Measurements from ENCODE around the gene KRTAP10-10.

DNA sequence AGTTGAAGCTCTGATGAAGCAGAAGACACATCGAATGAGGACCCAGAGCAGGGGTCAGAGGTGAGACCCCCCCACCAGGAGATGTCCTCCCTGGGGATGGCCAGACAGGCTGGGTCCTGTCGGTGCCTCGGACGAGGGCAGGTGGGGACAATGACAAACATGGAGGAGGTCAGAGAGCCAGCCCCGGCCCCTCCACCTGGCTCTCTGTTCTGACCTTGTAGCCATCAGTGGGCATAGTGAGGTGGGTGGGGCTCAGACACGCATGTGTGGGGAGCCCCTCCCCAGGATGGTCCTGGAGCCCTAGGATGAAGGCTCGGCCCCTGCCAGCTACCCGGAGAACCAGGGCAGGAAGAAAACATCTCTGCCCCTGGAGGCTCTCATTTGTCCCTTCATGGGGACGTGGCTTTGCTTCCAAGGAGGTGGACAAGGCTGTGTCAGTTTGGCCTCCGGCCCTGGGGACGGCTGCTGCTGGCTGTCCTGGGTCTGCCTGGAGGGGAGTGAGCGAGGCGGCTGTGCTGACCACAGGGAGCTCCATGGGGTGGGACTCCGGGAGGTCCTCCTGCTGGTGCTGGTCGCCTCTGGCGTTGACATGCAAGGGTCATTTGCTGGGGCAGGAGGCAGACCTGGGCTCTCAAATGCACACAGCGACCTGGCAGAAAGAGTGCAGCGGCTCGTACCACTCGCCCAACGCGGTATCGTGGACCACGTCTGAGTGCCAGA lies 47.4 kb upstream of the KRTAP10-10 start:
- TF ChIP-seq, protein P1, sequence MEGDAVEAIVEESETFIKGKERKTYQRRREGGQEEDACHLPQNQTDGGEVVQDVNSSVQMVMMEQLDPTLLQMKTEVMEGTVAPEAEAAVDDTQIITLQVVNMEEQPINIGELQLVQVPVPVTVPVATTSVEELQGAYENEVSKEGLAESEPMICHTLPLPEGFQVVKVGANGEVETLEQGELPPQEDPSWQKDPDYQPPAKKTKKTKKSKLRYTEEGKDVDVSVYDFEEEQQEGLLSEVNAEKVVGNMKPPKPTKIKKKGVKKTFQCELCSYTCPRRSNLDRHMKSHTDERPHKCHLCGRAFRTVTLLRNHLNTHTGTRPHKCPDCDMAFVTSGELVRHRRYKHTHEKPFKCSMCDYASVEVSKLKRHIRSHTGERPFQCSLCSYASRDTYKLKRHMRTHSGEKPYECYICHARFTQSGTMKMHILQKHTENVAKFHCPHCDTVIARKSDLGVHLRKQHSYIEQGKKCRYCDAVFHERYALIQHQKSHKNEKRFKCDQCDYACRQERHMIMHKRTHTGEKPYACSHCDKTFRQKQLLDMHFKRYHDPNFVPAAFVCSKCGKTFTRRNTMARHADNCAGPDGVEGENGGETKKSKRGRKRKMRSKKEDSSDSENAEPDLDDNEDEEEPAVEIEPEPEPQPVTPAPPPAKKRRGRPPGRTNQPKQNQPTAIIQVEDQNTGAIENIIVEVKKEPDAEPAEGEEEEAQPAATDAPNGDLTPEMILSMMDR (IDR thresholded peaks at IDR 0.05 in 8 of 11, conservative IDR thresholded peaks at IDR 0.05 in 3 of 11), result no peak
- TF ChIP-seq POLR2A (IDR thresholded peaks at IDR 0.05) (no peak), POLR2AphosphoS5 (IDR thresholded peaks at IDR 0.05) (no peak)
